GM12865 (cell line): ENCODE data around the gene TCERG1L.

Experiments used
- DNase-seq: peaks from one replicate; pipeline ENCODE4 v3.0.0; 2010; ENCODE audit warnings: low read depth
- H3K4me3 ChIP-seq: 2 replicates; pipeline ENCODE4 v1.5.1; 2011; ENCODE audit warnings: mild to moderate bottlenecking, low read depth, low read length, control low read depth
- CTCF ChIP-seq: IDR thresholded peaks from 2 replicates; pipeline ENCODE4 v1.5.1; 2011; ENCODE audit warnings: low read length, control low read depth, low read depth, inconsistent platforms; ENCODE audit not compliant: insufficient read depth; ENCODE audit errors: missing control alignments

Gene TCERG1L

GRCh38 chr10:131352765-131353290 lies 41.3 kb upstream of the TCERG1L start:
- TF ChIP-seq CTCF = no peak
- H3K4me3 ChIP-seq = no peak overlapping the region
- no peak for DNase-seq

DNA sequence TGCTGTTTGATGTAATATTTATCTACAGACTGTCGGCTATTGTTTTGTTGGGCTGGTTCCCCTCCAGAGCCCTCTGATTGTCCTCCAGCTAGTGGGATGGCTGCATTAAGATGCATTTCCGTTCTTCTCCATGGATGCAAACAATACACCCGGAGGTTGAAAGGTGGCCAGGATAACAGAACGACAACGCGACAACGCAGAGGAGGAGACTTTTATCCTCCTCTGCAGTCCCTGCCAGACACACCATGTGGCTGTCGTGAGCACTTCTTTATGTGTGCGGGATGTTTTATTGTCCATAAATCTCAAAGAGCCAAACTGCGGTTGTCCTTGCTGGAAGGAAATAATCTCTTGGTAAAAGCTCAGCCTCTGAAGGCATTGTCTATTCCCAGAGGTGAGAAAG lies 39.1 kb upstream of the TCERG1L start:
- DNase-seq = no peak
- no peak overlapping the region for H3K4me3 ChIP-seq
- no peak for TF ChIP-seq CTCF

- TF ChIP-seq CTCF = no peak
- no peak for DNase-seq
- no peak overlapping the region for H3K4me3 ChIP-seq
Measured at GRCh38 chr10:131350245-131350644, 38.7 kb upstream of the TCERG1L start.

DNA sequence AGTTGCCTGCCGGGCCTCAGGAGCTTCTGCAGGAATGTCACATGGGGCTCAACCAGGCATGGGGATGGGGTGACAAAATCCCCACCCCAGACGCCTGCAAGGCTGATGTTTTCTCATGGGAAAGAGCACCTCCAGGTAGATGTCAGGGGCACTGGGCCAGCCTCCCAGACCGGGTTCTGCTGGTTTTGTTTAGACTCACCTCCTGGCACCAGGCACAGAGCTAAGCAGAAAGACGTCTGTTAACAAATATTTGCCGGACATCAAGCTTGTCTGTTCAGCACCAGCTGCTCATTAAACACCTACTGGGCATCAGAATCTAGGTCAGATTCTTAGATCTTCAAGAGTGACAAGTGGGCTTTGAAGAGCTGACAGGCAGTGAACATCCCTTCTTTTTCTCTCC lies 34.9 kb upstream of the TCERG1L start:
- no peak overlapping the region for H3K4me3 ChIP-seq
- no peak for TF ChIP-seq CTCF
- no peak for DNase-seq

GRCh38 chr10:131345691-131346090 lies 34.2 kb upstream of the TCERG1L start:
- TF ChIP-seq CTCF = no peak
- H3K4me3 ChIP-seq = no peak overlapping the region
- DNase-seq = no peak

DNA sequence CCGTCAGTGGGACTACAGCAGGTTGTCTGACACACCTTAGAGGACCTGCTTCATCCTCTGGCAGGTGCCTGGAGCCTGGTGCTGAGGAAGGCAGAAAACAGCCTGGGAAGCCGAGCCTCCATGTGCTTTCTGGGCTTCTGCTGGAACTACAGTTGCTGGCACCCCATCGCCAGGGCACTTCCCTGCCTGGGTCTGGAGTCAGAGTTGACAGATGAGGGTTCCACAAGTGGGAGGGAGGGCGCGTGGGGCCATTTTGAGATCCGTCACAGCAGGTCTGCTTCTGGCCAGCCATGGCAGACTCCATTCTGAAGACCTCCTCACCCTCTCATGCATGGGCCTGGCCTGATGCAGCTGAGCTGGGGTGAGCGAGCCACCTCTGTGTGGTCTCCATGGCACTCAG lies 33.2 kb upstream of the TCERG1L start:
- no peak for TF ChIP-seq CTCF
- H3K4me3 ChIP-seq = no peak overlapping the region
- no peak for DNase-seq

- no peak for TF ChIP-seq CTCF
- DNase-seq = no peak
- H3K4me3 ChIP-seq = no peak overlapping the region
Measured at GRCh38 chr10:131337741-131338140, 26.2 kb upstream of the TCERG1L start.
